ENCODE measurements around the gene MLPH.
"Not testable (repeated sequence)": the region's sequence is repeated elsewhere in the genome, so short reads cannot be mapped to it uniquely, and the experiment has no call there.

- not testable (repeated sequence) for TF ChIP-seq POLR2A, POLR2AphosphoS5, CTCF (IDR thresholded peaks at IDR 0.05)
These were observed 17.6 kb upstream of the MLPH start for GRCh38 chr2:237469410-237469809.

All from breast epithelium (tissue), 3 donors.